ENCODE measurements around the gene EIF4B. TPM values are rescaled to one million over a fixed set of nuclear protein-coding genes. Genes with fewer than 3 reads are reported as not detected.

Gene EIF4B
- polyA plus RNA-seq, 1 experiment, result 296 TPM

DNA sequence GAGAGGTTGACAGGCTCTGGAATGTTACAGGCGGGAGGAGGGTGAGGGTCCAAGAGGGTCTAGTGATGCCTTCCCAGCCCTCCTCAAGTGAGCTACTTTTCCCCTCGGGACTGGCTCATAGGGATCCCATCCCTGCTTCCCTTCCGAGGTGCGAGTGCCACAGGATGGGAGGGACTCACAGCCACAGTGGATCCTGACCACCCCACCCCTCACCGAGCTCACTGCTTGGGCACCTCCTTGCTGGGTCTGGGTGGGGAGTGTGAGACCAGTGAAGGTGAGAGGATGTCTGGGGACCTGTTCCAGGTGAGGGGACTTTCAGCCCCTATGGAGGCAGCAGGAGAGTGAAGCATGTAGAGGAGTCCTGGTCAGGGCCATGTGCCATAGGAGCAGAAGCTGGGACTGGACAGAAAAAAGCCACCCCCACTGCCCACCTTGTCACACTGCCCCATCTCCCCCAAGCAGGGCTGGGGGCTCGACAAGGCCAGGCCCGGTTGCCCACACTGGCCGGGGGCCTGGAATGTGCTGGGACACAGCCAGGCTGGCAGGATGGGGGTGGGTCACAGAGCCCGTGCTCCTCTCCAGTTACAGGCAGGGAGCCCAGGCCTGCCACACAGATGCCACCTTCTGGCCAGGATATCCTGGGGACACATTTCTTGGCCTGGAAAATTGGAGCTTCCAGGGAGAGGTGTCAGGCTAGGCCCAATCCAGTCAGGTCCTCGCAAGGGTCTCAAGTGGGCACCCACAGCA lies 42.0 kb downstream of the EIF4B start:
- Histone ChIP-seq H3K36me3 (ENCODE audit: control insufficient read depth, insufficient read depth, low read length) (peaks cover 5% of the 10 kb centered on the region; the same call in 1 of the 2 replicates), H3K27me3 (ENCODE audit: control insufficient read depth, insufficient read depth, low read length) (no peaks in the 10 kb centered on the region), H3K4me3 (ENCODE audit: low read depth, low read length) (peak overlapping the region; percentile 38)
- CTCF ChIA-PET, result interaction anchor here (0.5 to 16.5 kb wide), 19 partner anchors 9 to 242 kb away, joined by 3 to 285 read pairs (median 3); partner anchors contain the start of genes CSAD, EIF4B, SOAT2 and SPRYD3
- POLR2A ChIA-PET, result interaction anchor here (0.7 to 3.8 kb wide), 5 partner anchors 24 to 148 kb away, joined by 3 to 17 read pairs (median 8); partner anchors contain the start of genes EIF4B and SPRYD3
- TF ChIP-seq, protein P1, sequence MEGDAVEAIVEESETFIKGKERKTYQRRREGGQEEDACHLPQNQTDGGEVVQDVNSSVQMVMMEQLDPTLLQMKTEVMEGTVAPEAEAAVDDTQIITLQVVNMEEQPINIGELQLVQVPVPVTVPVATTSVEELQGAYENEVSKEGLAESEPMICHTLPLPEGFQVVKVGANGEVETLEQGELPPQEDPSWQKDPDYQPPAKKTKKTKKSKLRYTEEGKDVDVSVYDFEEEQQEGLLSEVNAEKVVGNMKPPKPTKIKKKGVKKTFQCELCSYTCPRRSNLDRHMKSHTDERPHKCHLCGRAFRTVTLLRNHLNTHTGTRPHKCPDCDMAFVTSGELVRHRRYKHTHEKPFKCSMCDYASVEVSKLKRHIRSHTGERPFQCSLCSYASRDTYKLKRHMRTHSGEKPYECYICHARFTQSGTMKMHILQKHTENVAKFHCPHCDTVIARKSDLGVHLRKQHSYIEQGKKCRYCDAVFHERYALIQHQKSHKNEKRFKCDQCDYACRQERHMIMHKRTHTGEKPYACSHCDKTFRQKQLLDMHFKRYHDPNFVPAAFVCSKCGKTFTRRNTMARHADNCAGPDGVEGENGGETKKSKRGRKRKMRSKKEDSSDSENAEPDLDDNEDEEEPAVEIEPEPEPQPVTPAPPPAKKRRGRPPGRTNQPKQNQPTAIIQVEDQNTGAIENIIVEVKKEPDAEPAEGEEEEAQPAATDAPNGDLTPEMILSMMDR (IDR thresholded peaks at IDR 0.05; ENCODE audit: insufficient read depth, low read depth, low read length), result 0 out of 2 replicates have a peak, but pooled peaks have one; percentile 8
- no peak for DNase-seq (ENCODE audit: low read depth)

DNA sequence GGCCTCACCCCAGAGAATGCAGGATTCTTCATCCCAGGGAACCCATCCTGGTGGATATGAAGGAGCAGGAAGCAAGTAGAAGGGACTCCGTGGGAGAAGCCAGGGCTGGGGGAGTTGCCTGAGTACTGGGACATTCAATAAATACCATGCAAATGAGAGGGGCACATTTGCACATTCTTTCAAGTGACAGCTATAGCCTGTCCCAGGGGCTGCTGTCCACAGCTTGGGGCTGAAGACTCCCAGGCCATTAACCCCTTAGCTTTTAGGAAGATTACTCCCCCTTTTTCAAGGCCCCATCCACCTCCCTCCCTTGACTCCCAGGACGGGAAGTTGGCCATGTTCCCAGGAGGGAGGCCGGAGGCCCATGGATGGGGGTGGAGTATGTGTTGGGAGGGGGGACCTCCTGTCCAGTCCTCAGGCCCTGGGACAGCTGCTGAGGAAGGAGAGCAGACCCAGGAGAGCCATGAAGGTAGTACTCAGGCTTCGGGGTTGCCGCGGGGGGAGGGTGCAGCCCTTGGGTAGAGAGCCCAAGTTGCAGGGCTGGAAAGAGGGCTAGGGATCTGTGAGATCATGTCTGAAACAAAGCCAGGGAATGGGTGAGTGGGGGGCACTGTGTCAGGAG lies 42.6 kb downstream of the EIF4B start:
- Histone ChIP-seq H3K4me3 (ENCODE audit: low read depth, low read length) (peak overlapping the region; percentile 78), H3K27me3 (ENCODE audit: control insufficient read depth, insufficient read depth, low read length) (no peaks in the 10 kb centered on the region), H3K36me3 (ENCODE audit: control insufficient read depth, insufficient read depth, low read length) (peaks cover 5% of the 10 kb centered on the region; the same call in 1 of the 2 replicates)
- ChIA-PET POLR2A (interaction anchor here (2.0 to 3.8 kb wide), 2 partner anchors 30 to 43 kb away, joined by 14 to 17 read pairs; partner anchors contain the start of genes EIF4B and SPRYD3), CTCF (interaction anchor here (0.6 to 16.5 kb wide), 6 partner anchors 11 to 60 kb away, joined by 3 to 285 read pairs (median 7); no protein-coding TSS in a partner anchor)
- DNase-seq (ENCODE audit: low read depth), result no peak
- TF ChIP-seq, protein P1 (IDR thresholded peaks at IDR 0.05; ENCODE audit: insufficient read depth, low read depth, low read length), result no peak

DNA sequence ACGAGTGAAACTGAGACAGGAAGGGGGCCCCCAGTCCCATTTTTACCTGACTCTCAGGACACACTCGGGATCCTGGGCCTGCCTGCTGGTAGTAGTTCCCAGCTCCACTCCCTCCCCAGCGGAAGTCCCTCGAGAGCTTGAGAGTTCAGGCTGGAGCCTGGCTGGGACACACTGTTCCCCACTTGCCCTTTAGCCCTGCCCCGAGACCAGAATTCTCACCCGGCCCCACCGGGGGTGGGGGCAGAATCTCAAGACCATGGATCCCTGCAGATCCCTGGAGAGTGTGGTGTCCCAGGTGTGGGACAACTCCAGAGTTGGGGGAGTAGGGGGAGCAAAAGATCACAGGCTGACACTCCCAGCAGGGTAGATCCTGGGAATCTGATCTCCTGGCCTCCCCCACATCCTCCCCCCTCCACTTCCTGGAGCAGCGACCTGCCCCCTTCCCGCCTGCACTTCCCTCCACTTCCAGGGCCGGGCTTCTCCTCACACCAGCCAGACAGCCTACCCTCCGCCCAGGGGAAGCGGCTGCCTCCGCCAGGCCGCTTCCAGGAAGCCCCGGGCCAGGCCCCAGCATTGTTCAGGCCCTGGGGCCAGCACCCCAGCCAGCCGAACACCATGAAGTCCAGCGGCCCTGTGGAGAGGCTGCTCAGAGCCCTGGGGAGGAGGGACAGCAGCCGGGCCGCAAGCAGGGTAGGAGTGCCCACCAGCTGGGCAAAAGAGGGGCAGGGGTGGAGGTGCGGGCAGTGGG lies 43.5 kb downstream of the EIF4B start, which contains the start of gene TNS2:
Gene TNS2, plus strand, starts transcription at position 495 of the 748 bp plus-strand sequence. Its CDS starts 121 bp downstream, at position 616.
- ChIA-PET POLR2A (interaction anchor here (3.8 kb wide), 1 partner anchor 30 kb away, joined by 14 read pairs; the partner anchor contains the start of gene SPRYD3), CTCF (interaction anchor here (1.5 to 16.5 kb wide), 3 partner anchors 12 to 50 kb away, joined by 7 to 285 read pairs (median 24); no protein-coding TSS in a partner anchor)
- peak within 1 kb of the TSS; percentile 78 for H3K4me3 ChIP-seq (ENCODE audit: low read depth, low read length)
- TF ChIP-seq, protein P1 (IDR thresholded peaks at IDR 0.05; ENCODE audit: insufficient read depth, low read depth, low read length), result no peak
- DNase-seq (ENCODE audit: low read depth), result no peak
- H3K36me3 ChIP-seq (ENCODE audit: control insufficient read depth, insufficient read depth, low read length), result peaks cover 7% of the 10 kb centered on the region; the same call in 1 of the 2 replicates
- no peaks in the 10 kb centered on the region for H3K27me3 ChIP-seq (ENCODE audit: control insufficient read depth, insufficient read depth, low read length)

DNA sequence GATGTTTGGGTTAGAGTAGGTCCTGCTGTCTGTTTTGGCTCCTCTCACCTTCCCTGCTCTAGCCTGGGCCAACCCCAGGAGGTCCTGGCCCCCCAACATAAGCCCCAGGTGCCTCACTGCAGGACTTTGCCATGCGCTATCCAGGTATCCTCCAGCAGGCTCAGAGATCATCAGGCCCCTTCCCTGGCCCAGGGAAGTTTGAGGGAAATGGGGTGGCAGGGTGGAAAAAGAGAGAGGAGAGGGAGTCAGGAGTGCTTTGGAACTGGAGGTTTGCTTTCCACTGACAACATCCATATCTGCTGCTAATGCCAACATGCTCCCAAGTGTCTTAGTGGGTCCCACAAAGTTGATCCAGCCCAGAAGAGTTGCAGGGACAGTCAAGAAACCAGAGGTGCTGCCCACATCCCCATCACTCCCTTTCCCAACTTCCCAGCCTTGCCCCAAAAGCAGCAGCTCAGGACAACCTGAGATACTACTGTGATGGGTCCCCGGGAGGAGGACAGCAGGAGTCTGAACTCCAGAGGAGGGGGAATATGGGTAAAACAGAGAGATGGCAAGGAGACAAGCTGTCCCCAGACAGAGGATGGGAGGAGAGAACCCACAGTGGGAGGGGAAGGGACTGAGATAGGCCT lies 44.3 kb downstream of the EIF4B start:
- POLR2A ChIA-PET, result interaction anchor here (1.8 kb wide), 1 partner anchor 29 kb away, joined by 7 read pairs; the partner anchor contains the start of gene SPRYD3
- DNase-seq (ENCODE audit: low read depth), result no peak
- Histone ChIP-seq H3K27me3 (ENCODE audit: control insufficient read depth, insufficient read depth, low read length) (no peaks in the 10 kb centered on the region), H3K36me3 (ENCODE audit: control insufficient read depth, insufficient read depth, low read length) (peaks cover 9% of the 10 kb centered on the region), H3K4me3 (ENCODE audit: low read depth, low read length) (peak overlapping the region; percentile 78)
- TF ChIP-seq, protein P1 (IDR thresholded peaks at IDR 0.05; ENCODE audit: insufficient read depth, low read depth, low read length), result no peak
- CTCF ChIA-PET, result interaction anchor here (1.2 to 16.5 kb wide), 6 partner anchors 12 to 71 kb away, joined by 3 to 285 read pairs (median 9); no protein-coding TSS in a partner anchor

Measured in BJ (cell line).